Skeletal muscle tissue (tissue), 4 donors: ENCODE results near the gene SLC40A1. TPM values are rescaled to one million over a fixed set of nuclear protein-coding genes. Genes with fewer than 3 reads are reported as not detected.
A peak's percentile ranks its signal among the peaks of the same experiment; 100 is the strongest.
"Not testable (repeated sequence)": the region's sequence is repeated elsewhere in the genome, so short reads cannot be mapped to it uniquely, and the experiment has no call there.

ENCODE experiments used
- H3K27ac ChIP-seq: one replicate; pipeline ENCODE4 v1.7.0; 2013; ENCODE audit warnings: mild to moderate bottlenecking, low read depth, low read length, inconsistent platforms
- H3K27me3 ChIP-seq, 3 donors: one replicate each; pipeline ENCODE4 v1.7.0; 2013; ENCODE audit warnings: low read length in 3 of 3; ENCODE audit not compliant: control insufficient read depth in 3 of 3, insufficient read depth in 3 of 3
- H3K36me3 ChIP-seq, 3 donors: one replicate each; pipeline ENCODE4 v1.7.0; 2013; ENCODE audit warnings: low read length in 3 of 3; ENCODE audit not compliant: control insufficient read depth in 3 of 3, insufficient read depth in 3 of 3
- H3K4me1 ChIP-seq, 3 donors: one replicate each; pipeline ENCODE4 v1.7.0; 2013; ENCODE audit warnings: low read length in 3 of 3, mild to moderate bottlenecking in 3 of 3; ENCODE audit not compliant: control insufficient read depth in 3 of 3, insufficient read depth in 3 of 3
- H3K4me3 ChIP-seq, 3 donors: one replicate each; pipeline ENCODE4 v1.7.0; 2013; ENCODE audit warnings: low read length in 3 of 3
- H3K9ac ChIP-seq, 3 donors: one replicate each; pipeline ENCODE4 v1.7.0; 2013; ENCODE audit warnings: low read length in 3 of 3, mild to moderate bottlenecking in 3 of 3, moderate library complexity in 2 of 3, low read depth in 1 of 3
- H3K9me3 ChIP-seq, 3 donors: one replicate each; pipeline ENCODE4 v1.7.0; 2013; ENCODE audit warnings: low read length in 3 of 3; ENCODE audit not compliant: control insufficient read depth in 3 of 3
- total RNA-seq: library from RNA; depleted of rRNA; stranded (reverse); fragments of >200 nt; gene quantifications from one replicate; pipeline ENCODE4 v1.2.3, GENCODE V29; 2014
- donor health status: Osteomylitis.

The SLC40A1 gene
- total RNA-seq, 1 donor from 2014 or later = 97.6 TPM

- H3K27me3 ChIP-seq = no peaks in the 10 kb centered on the region
- H3K9me3 ChIP-seq = no peaks in the 10 kb centered on the region
- no peak overlapping the region for H3K27ac ChIP-seq
- H3K4me1 ChIP-seq = peaks cover 3 to 12% (median 6%) of the 10 kb centered on the region in 3 donors
- H3K36me3 ChIP-seq = no peaks in the 10 kb centered on the region
- no peak overlapping the region for H3K4me3 ChIP-seq
- no peak overlapping the region for H3K9ac ChIP-seq
These were observed 34.0 kb upstream of the SLC40A1 start for GRCh38 chr2:189614585-189614984.

- Histone ChIP-seq H3K27ac (peak overlapping the region; percentile 89), H3K27me3 (no peaks in the 10 kb centered on the region), H3K4me1 (peaks cover 3 to 12% (median 6%) of the 10 kb centered on the region in 3 donors), H3K9me3 (no peaks in the 10 kb centered on the region), H3K4me3 (peak overlapping the region; percentile 30 to 75 (median 57)), H3K36me3 (no peaks in the 10 kb centered on the region), H3K9ac (peak overlapping the region; percentile 63 to 85 (median 73))
These were observed 33.2 kb upstream of the SLC40A1 start for GRCh38 chr2:189613650-189614420.

- peak overlapping the region; percentile 30 to 75 (median 57) for H3K4me3 ChIP-seq
- peaks cover 3 to 12% (median 6%) of the 10 kb centered on the region in 3 donors for H3K4me1 ChIP-seq
- H3K9me3 ChIP-seq = no peaks in the 10 kb centered on the region
- H3K27ac ChIP-seq = peak overlapping the region; percentile 89
- no peaks in the 10 kb centered on the region for H3K27me3 ChIP-seq
- peak overlapping the region; percentile 63 to 85 (median 73) for H3K9ac ChIP-seq
- no peaks in the 10 kb centered on the region for H3K36me3 ChIP-seq
These were observed 32.6 kb upstream of the SLC40A1 start for GRCh38 chr2:189613077-189613636.

GRCh38 chr2:189610700-189611099 is 30.1 kb upstream of the SLC40A1 start:
- Histone ChIP-seq H3K36me3 (no peaks in the 10 kb centered on the region), H3K9ac (no peak overlapping the region), H3K4me3 (no peak overlapping the region), H3K9me3 (no peaks in the 10 kb centered on the region), H3K27me3 (no peaks in the 10 kb centered on the region), H3K4me1 (peaks cover 3 to 12% (median 6%) of the 10 kb centered on the region in 3 donors), H3K27ac (no peak overlapping the region)

GRCh38 chr2:189609853-189610252 is 29.3 kb upstream of the SLC40A1 start:
- H3K4me3 ChIP-seq = no peak overlapping the region
- no peaks in the 10 kb centered on the region for H3K9me3 ChIP-seq
- H3K36me3 ChIP-seq = no peaks in the 10 kb centered on the region
- no peak overlapping the region for H3K9ac ChIP-seq
- no peak overlapping the region for H3K27ac ChIP-seq
- H3K4me1 ChIP-seq = peaks cover 3 to 12% (median 6%) of the 10 kb centered on the region in 3 donors
- no peaks in the 10 kb centered on the region for H3K27me3 ChIP-seq

- no peaks in the 10 kb centered on the region for H3K36me3 ChIP-seq
- no peak overlapping the region for H3K27ac ChIP-seq
- H3K9me3 ChIP-seq = no peaks in the 10 kb centered on the region
- no peaks in the 10 kb centered on the region for H3K27me3 ChIP-seq
- H3K4me1 ChIP-seq = peaks cover 3 to 12% (median 6%) of the 10 kb centered on the region in 3 donors
- H3K4me3 ChIP-seq = no peak overlapping the region
- no peak overlapping the region for H3K9ac ChIP-seq
These were observed 28.8 kb upstream of the SLC40A1 start for GRCh38 chr2:189609423-189609816.

- Histone ChIP-seq H3K4me3 (no peak overlapping the region), H3K9ac (no peak overlapping the region), H3K4me1 (peaks cover 3 to 12% (median 6%) of the 10 kb centered on the region in 3 donors), H3K27me3 (no peaks in the 10 kb centered on the region), H3K9me3 (no peaks in the 10 kb centered on the region), H3K36me3 (no peaks in the 10 kb centered on the region), H3K27ac (no peak overlapping the region)
These were observed 28.3 kb upstream of the SLC40A1 start for GRCh38 chr2:189608795-189609422.

- H3K27me3 ChIP-seq = no peaks in the 10 kb centered on the region
- H3K27ac ChIP-seq = no peak overlapping the region
- no peaks in the 10 kb centered on the region for H3K9me3 ChIP-seq
- no peak overlapping the region for H3K4me3 ChIP-seq
- no peak overlapping the region for H3K9ac ChIP-seq
- no peaks in the 10 kb centered on the region for H3K36me3 ChIP-seq
- H3K4me1 ChIP-seq = peaks cover 3 to 8% (median 3%) of the 10 kb centered on the region in 3 donors
These were observed 27.6 kb upstream of the SLC40A1 start for GRCh38 chr2:189608170-189608569.

GRCh38 chr2:189602233-189602632 is 21.6 kb upstream of the SLC40A1 start:
- Histone ChIP-seq H3K9me3 (no peaks in the 10 kb centered on the region), H3K27ac (no peak overlapping the region), H3K9ac (no peak overlapping the region), H3K4me3 (no peak overlapping the region), H3K4me1 (no peaks in the 10 kb centered on the region), H3K36me3 (no peaks in the 10 kb centered on the region), H3K27me3 (no peaks in the 10 kb centered on the region)

- H3K4me3 ChIP-seq, H3K9ac ChIP-seq, H3K36me3 ChIP-seq, H3K27me3 ChIP-seq, H3K27ac ChIP-seq, H3K9me3 ChIP-seq, H3K4me1 ChIP-seq: not testable (repeated sequence)
These were observed 21.1 kb upstream of the SLC40A1 start for GRCh38 chr2:189601652-189602051.
